Measurements from ENCODE around the gene DHPS.

Gene DHPS

GRCh38 chr19:12639901-12640613, 41.6 kb downstream of the DHPS start:
- TF ChIP-seq CTCF (IDR thresholded peaks at IDR 0.05; ENCODE audit: insufficient read depth, low read length, missing control alignments), result peak; percentile 84
- DNase-seq (ENCODE audit: low read depth, low spot score), result peak; percentile 37
- ChIA-PET CTCF (interaction anchor here (0.5 to 2.2 kb wide), 17 partner anchors 9 to 120 kb away, joined by 3 to 16 read pairs (median 4); partner anchors contain the start of genes MAN2B1 and WDR83), POLR2A (interaction anchor here (0.7 to 1.0 kb wide), 2 partner anchors 26 to 845 kb away, joined by 3 read pairs; partner anchors contain the start of genes MAN2B1 and WDR83)
- peak overlapping the region; percentile 40 for H3K4me3 ChIP-seq (ENCODE audit: low read depth, low read length)

GRCh38 chr19:12638611-12639182, 43.0 kb downstream of the DHPS start:
- POLR2A ChIA-PET, result no interaction called here
- no peak overlapping the region for H3K4me3 ChIP-seq (ENCODE audit: low read depth, low read length)
- CTCF ChIA-PET, result interaction anchor here (0.6 to 1.3 kb wide), 3 partner anchors 15 to 637 kb away, joined by 3 read pairs; no protein-coding TSS in a partner anchor
- TF ChIP-seq CTCF (IDR thresholded peaks at IDR 0.05; ENCODE audit: insufficient read depth, low read length, missing control alignments), result no peak
- DNase-seq (ENCODE audit: low read depth, low spot score), result no peak

GRCh38 chr19:12636631-12637030, 45.0 kb downstream of the DHPS start:
- no peak overlapping the region for H3K4me3 ChIP-seq (ENCODE audit: low read depth, low read length)
- POLR2A ChIA-PET, result interaction anchor here (1.1 kb wide), 1 partner anchor 22 kb away, joined by 4 read pairs; no protein-coding TSS in a partner anchor
- TF ChIP-seq CTCF (IDR thresholded peaks at IDR 0.05; ENCODE audit: insufficient read depth, low read length, missing control alignments), result no peak
- no peak for DNase-seq (ENCODE audit: low read depth, low spot score)
- CTCF ChIA-PET, result no interaction called here

- no peak for DNase-seq (ENCODE audit: low read depth, low spot score)
- ChIA-PET POLR2A (interaction anchor here (1.2 kb wide), 1 partner anchor 19 kb away, joined by 4 read pairs; the partner anchor contains the start of genes ZNF490 and ZNF791), CTCF (no interaction called here)
- no peak for TF ChIP-seq CTCF (IDR thresholded peaks at IDR 0.05; ENCODE audit: insufficient read depth, low read length, missing control alignments)
- H3K4me3 ChIP-seq (ENCODE audit: low read depth, low read length), result no peak overlapping the region
Observed at GRCh38 chr19:12629215-12629614, 52.5 kb downstream of the DHPS start.

GRCh38 chr19:12628040-12629022, 53.3 kb downstream of the DHPS start:
- POLR2A ChIA-PET, result no interaction called here
- CTCF ChIA-PET, result interaction anchor here (2.1 kb wide), 1 partner anchor 12 kb away, joined by 7 read pairs; no protein-coding TSS in a partner anchor
- H3K4me3 ChIP-seq (ENCODE audit: low read depth, low read length), result no peak overlapping the region
- DNase-seq (ENCODE audit: low read depth, low spot score), result no peak
- TF ChIP-seq CTCF (IDR thresholded peaks at IDR 0.05; ENCODE audit: insufficient read depth, low read length, missing control alignments), result no peak
